Mesendoderm (in vitro differentiated cells): Measurements from ENCODE around the gene CLEC7A. TPM values are rescaled to one million over a fixed set of nuclear protein-coding genes. Genes with fewer than 3 reads are reported as not detected.

Experiments used
- DNase-seq: peaks from one replicate; pipeline ENCODE4 v3.0.0; 2013
- H2AK5ac ChIP-seq: 2 replicates; pipeline ENCODE4 v1.6.1; 2013; ENCODE audit warnings: low read length, inconsistent platforms
- H2BK120ac ChIP-seq: 2 replicates; pipeline ENCODE4 v1.6.1; 2013; ENCODE audit warnings: low read depth, mild to moderate bottlenecking, low read length, moderate library complexity, mixed read lengths
- H2BK15ac ChIP-seq: replicated peaks from 2 replicates; pipeline ENCODE4 v1.6.1; 2013; ENCODE audit warnings: low read depth, mild to moderate bottlenecking, moderate library complexity
- H2BK5ac ChIP-seq: 2 replicates; pipeline ENCODE4 v1.6.1; 2013; ENCODE audit warnings: low read length, inconsistent platforms
- H3K18ac ChIP-seq: 2 replicates; pipeline ENCODE4 v1.6.1; 2013; ENCODE audit warnings: mild to moderate bottlenecking, low read length, mixed read lengths
- H3K23ac ChIP-seq: one replicate; pipeline ENCODE4 v1.6.1; 2013; ENCODE audit warnings: low read length
- H3K27ac ChIP-seq: 2 replicates; pipeline ENCODE4 v1.5.1; 2013; ENCODE audit warnings: low read depth, mild to moderate bottlenecking, inconsistent platforms, low read length, moderate library complexity
- H3K27me3 ChIP-seq: 2 replicates; pipeline ENCODE4 v1.6.1; 2013; ENCODE audit warnings: low read length, control low read depth, mild to moderate bottlenecking, inconsistent platforms; ENCODE audit not compliant: insufficient read depth, poor library complexity
- H3K36me3 ChIP-seq: 2 replicates; pipeline ENCODE4 v1.6.1; 2013; ENCODE audit warnings: low read length, inconsistent platforms; ENCODE audit not compliant: control insufficient read depth, insufficient read depth
- H3K4ac ChIP-seq: one replicate; pipeline ENCODE4 v1.6.1; 2013; ENCODE audit warnings: low read depth, mild to moderate bottlenecking, low read length, moderate library complexity
- H3K4me1 ChIP-seq: 2 replicates; pipeline ENCODE4 v1.6.1; 2013; ENCODE audit warnings: low read depth, low read length, inconsistent platforms; ENCODE audit not compliant: control insufficient read depth
- H3K4me2 ChIP-seq: 2 replicates; pipeline ENCODE4 v1.6.1; 2013; ENCODE audit warnings: low read length
- H3K4me3 ChIP-seq: 2 replicates; pipeline ENCODE4 v1.5.1; 2013; ENCODE audit warnings: mild to moderate bottlenecking, low read length
- H3K56ac ChIP-seq: one replicate; pipeline ENCODE4 v1.6.1; 2013; ENCODE audit warnings: low read length
- H3K79me1 ChIP-seq: 2 replicates; pipeline ENCODE4 v1.6.1; 2013; ENCODE audit warnings: low read length, inconsistent platforms
- H3K79me2 ChIP-seq: 2 replicates; pipeline ENCODE4 v1.6.1; 2013; ENCODE audit warnings: mild to moderate bottlenecking, low read length; ENCODE audit not compliant: control insufficient read depth, insufficient read depth
- H3K9ac ChIP-seq: 2 replicates; pipeline ENCODE4 v1.6.1; 2013; ENCODE audit warnings: low read length, inconsistent platforms
- H4K5ac ChIP-seq: one replicate; pipeline ENCODE4 v1.6.1; 2013; ENCODE audit warnings: low read length
- H4K8ac ChIP-seq: one replicate; pipeline ENCODE4 v1.6.1; 2013; ENCODE audit warnings: low read depth, mild to moderate bottlenecking, control low read depth, low read length, moderate library complexity
- WGBS: extraction: QIAGEN DNeasy Blood & Tissue Kit; methylation state at CpG from one replicate; pipeline ENCODE4 v1.1.7; 2013; ENCODE audit warnings: low lambda C conversion rate, missing lambda C conversion rate; ENCODE audit not compliant: insufficient coverage; ENCODE audit errors: extremely low coverage; 5-methylcytosine and 5-hydroxymethylcytosine counted together
- polyA plus RNA-seq, 2 experiments: library from polyadenylated mRNA; stranded (reverse); fragments of 200-250 nt; gene quantifications; one replicate each; pipeline ENCODE4 v1.2.3, GENCODE V29; 2013

Gene CLEC7A
- polyA plus RNA-seq (2013, experiment 1 of 2): 0.04 TPM
- not detected for polyA plus RNA-seq (2013, experiment 2 of 2)

- Histone ChIP-seq H2AK5ac (no peak within 1 kb of the TSS), H3K23ac (no peak within 1 kb of the TSS), H3K4me3 (no peak within 1 kb of the TSS), H3K9ac (no peak within 1 kb of the TSS), H4K8ac (no peak within 1 kb of the TSS), H3K4ac (peak within 1 kb of the TSS; percentile 31), H3K27ac (no peak within 1 kb of the TSS), H3K56ac (no peak within 1 kb of the TSS), H3K18ac (peak within 1 kb of the TSS; percentile 39), H3K4me2 (no peak within 1 kb of the TSS), H4K5ac (no peak within 1 kb of the TSS), H2BK15ac (no peak within 1 kb of the TSS), H3K4me1 (peaks cover 3% of the 10 kb centered on the region), H3K36me3 (no peaks in the 10 kb centered on the region), H3K79me2 (no peaks in the 10 kb centered on the region), H2BK120ac (peak within 1 kb of the TSS; percentile 12), H2BK5ac (no peak within 1 kb of the TSS), H3K79me1 (no peaks in the 10 kb centered on the region), H3K27me3 (no peaks in the 10 kb centered on the region)
- DNase-seq: no peak
- WGBS: no CpG with 5 or more reads among the region's 1 CpG
Measured at GRCh38 chr12:10130042-10130441, at the start of gene CLEC7A. CLEC7A (minus strand) TSS chr12:10130199; CDS start chr12:10130082, 117 bp downstream.

DNA sequence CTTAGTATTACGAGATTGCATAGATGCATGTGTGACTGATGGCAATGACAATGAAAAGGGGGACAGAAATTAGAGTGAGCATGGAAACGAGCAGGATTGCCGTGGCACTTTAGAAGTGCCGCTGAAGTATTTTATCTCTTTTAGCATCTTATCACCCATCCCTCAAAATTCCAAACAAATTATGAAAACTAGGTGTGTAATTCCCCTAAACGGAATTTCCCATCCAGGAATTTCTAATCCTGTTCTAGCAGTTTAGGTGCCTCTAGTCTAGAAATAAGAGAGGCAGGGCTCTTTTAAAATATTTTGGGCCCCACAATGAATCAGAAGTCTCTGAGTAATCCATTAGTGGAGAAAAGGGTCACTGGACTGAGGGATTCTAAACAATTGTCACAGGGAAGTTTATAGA is 49.8 kb upstream of the CLEC7A start:
- Histone ChIP-seq H3K4me2 (no peak overlapping the region), H2AK5ac (no peak overlapping the region), H3K9ac (no peak overlapping the region), H3K18ac (peak overlapping the region; percentile 28), H3K79me2 (no peaks in the 10 kb centered on the region), H3K4me3 (no peak overlapping the region), H3K23ac (no peak overlapping the region), H4K5ac (no peak overlapping the region), H2BK120ac (no peak overlapping the region), H3K27me3 (no peaks in the 10 kb centered on the region), H2BK5ac (no peak overlapping the region), H2BK15ac (no peak overlapping the region), H3K79me1 (no peaks in the 10 kb centered on the region), H3K56ac (no peak overlapping the region), H3K27ac (no peak overlapping the region), H3K4me1 (peaks cover 17% of the 10 kb centered on the region), H3K4ac (no peak overlapping the region), H4K8ac (no peak overlapping the region), H3K36me3 (no peaks in the 10 kb centered on the region)
- WGBS: no CpG with 5 or more reads among the region's 5 CpGs
- peak; percentile 40 for DNase-seq

- Histone ChIP-seq H3K79me1 (no peaks in the 10 kb centered on the region), H3K4me2 (no peak within 1 kb of the TSS), H3K9ac (no peak within 1 kb of the TSS), H2BK5ac (no peak within 1 kb of the TSS), H3K56ac (peak within 1 kb of the TSS; percentile 44), H3K27ac (no peak within 1 kb of the TSS), H2BK120ac (no peak within 1 kb of the TSS), H3K4me3 (no peak within 1 kb of the TSS), H2AK5ac (no peak within 1 kb of the TSS), H3K23ac (no peak within 1 kb of the TSS), H4K5ac (no peak within 1 kb of the TSS), H4K8ac (peak within 1 kb of the TSS; percentile 28), H3K27me3 (no peaks in the 10 kb centered on the region), H3K79me2 (no peaks in the 10 kb centered on the region), H3K4me1 (peaks cover 13% of the 10 kb centered on the region), H2BK15ac (no peak within 1 kb of the TSS), H3K18ac (peak within 1 kb of the TSS; percentile 28), H3K36me3 (no peaks in the 10 kb centered on the region), H3K4ac (peak within 1 kb of the TSS; percentile 68)
- no peak for DNase-seq
- WGBS: no CpG with 5 or more reads among the region's 4 CpGs
Measured at GRCh38 chr12:10178821-10179220, 48.8 kb upstream of the CLEC7A start, which contains the start of gene TMEM52B. TMEM52B (plus strand) TSS chr12:10179032; CDS start chr12:10179575, 543 bp downstream.

DNA sequence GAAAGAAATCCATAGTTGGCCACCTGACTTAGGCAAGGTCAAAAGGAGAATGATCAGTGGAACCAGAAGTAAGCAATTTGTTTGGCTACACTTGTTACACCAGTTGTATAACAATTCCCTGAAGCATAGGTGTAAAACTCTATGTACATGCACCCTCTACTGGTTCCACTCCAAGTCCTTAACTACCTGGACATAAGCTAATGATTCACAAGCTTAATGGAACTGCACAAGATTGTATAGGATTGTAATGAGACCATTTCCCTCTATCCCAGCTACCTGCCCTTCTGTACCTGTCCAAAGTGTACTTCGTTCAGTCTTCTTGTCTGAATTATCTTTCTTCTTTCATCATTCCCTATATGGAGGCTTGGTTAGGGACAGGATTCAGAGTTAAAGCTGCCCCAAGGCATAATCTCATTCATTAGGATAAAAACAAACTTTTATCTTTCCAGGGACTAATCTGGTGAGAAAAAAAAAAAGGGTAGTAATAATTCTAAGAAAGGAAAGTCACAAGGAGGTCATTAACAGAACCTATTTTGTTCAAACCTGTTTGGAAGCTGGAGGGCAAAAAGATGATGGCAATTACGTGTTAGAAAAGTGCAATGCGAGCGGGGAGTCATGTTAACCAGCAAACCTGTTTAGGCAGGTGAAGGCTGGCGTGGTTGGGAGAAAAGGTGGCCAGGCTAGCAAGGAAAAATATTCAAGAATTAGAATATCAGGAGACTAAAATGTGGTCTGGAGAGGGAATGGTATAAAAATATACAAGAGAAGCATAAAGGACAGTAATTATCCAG is 46.0 kb upstream of the CLEC7A start:
- Histone ChIP-seq H3K27me3 (no peaks in the 10 kb centered on the region), H3K23ac (no peak overlapping the region), H4K5ac (no peak overlapping the region), H3K36me3 (no peaks in the 10 kb centered on the region), H3K79me1 (no peaks in the 10 kb centered on the region), H3K9ac (no peak overlapping the region), H3K79me2 (no peaks in the 10 kb centered on the region), H2AK5ac (no peak overlapping the region), H4K8ac (no peak overlapping the region), H3K4me2 (no peak overlapping the region), H3K56ac (peak overlapping the region; percentile 57), H3K4me1 (peaks cover 13% of the 10 kb centered on the region), H3K4me3 (no peak overlapping the region), H2BK120ac (no peak overlapping the region), H3K18ac (no peak overlapping the region), H3K27ac (no peak overlapping the region), H2BK5ac (no peak overlapping the region), H3K4ac (peak overlapping the region; percentile 36), H2BK15ac (no peak overlapping the region)
- DNase-seq: no peak
- no CpG with 5 or more reads among the region's 5 CpGs for WGBS

- H3K4me3 ChIP-seq: no peak overlapping the region
- H3K23ac ChIP-seq: no peak overlapping the region
- no peak overlapping the region for H3K4me2 ChIP-seq
- H3K36me3 ChIP-seq: no peaks in the 10 kb centered on the region
- no peaks in the 10 kb centered on the region for H3K79me2 ChIP-seq
- no peaks in the 10 kb centered on the region for H3K79me1 ChIP-seq
- DNase-seq: no peak
- H2AK5ac ChIP-seq: no peak overlapping the region
- H3K4ac ChIP-seq: no peak overlapping the region
- H3K27ac ChIP-seq: no peak overlapping the region
- no peak overlapping the region for H4K5ac ChIP-seq
- no peak overlapping the region for H3K56ac ChIP-seq
- no peak overlapping the region for H3K9ac ChIP-seq
- no peak overlapping the region for H3K18ac ChIP-seq
- H3K27me3 ChIP-seq: no peaks in the 10 kb centered on the region
- no peak overlapping the region for H2BK5ac ChIP-seq
- WGBS: no CpG with 5 or more reads among the region's 2 CpGs
- no peak overlapping the region for H4K8ac ChIP-seq
- no peak overlapping the region for H2BK15ac ChIP-seq
- no peak overlapping the region for H2BK120ac ChIP-seq
- H3K4me1 ChIP-seq: peaks cover 13% of the 10 kb centered on the region
Measured at GRCh38 chr12:10174986-10175614, 45.1 kb upstream of the CLEC7A start.
